Pancreas (tissue), 10 donors: ENCODE data around the gene MYOF. TPM values are rescaled to one million over a fixed set of nuclear protein-coding genes. Genes with fewer than 3 reads are reported as not detected.

ENCODE experiments used
- ATAC-seq, 4 donors: fragments of 200-7000 bp; cut with Tn5 transposase; one replicate each; pipeline versions ENCODE4 v1.8.0 to v1.9.1; 2020; ENCODE audit warnings: mild to moderate bottlenecking in 4 of 4, moderate library complexity in 4 of 4
- DNase-seq, 6 donors: peaks; one replicate each; pipeline ENCODE4 v3.0.0-alpha.2; 2020
- FAIRE-seq: peaks from 2 replicates; lab custom pipeline; 2012; peaks lifted over from hg19 to GRCh38; lab: Jason Lieb, UNC
- H3K27ac ChIP-seq, 4 donors: fragments of 200-600 bp; sonication (generic); 1 replicate in 3 of 4; 2 replicates in 1 of 4; pipeline versions ENCODE4 v1.5.0 to v1.8.0; 2020
- H3K27me3 ChIP-seq, 4 donors: fragments of 200-600 bp; one replicate each; pipeline ENCODE4 v1.8.0; 2021
- H3K36me3 ChIP-seq, 3 donors: fragments of 200-600 bp; sonication (generic) in 1 of 3; one replicate each; pipeline versions ENCODE4 v1.5.0 to v1.8.0; 2020 to 2021
- H3K4me1 ChIP-seq, 3 donors: fragments of 200-600 bp; one replicate each; pipeline ENCODE4 v1.8.0; 2021
- H3K4me3 ChIP-seq, 4 donors: fragments of 200-600 bp; sonication (generic) in 2 of 4; one replicate each; pipeline versions ENCODE4 v1.5.0 to v1.8.0; 2020 to 2021
- H3K9me3 ChIP-seq, 4 donors: fragments of 200-600 bp; one replicate each; pipeline ENCODE4 v1.8.0; 2021
- CTCF ChIP-seq, 4 donors: fragments of 200-600 bp; sonication (generic) in 3 of 4; IDR thresholded peaks; one replicate each; pipeline versions ENCODE4 v1.5.0 to v1.8.0; 2021; ENCODE audit warnings: antibody characterized with exemption in 4 of 4
- WGBS, 2 donors: extraction: QIAGEN DNeasy Blood & Tissue Kit; methylation state at CpG; one replicate each; pipeline ENCODE4 v1.1.7; 2013; 5-methylcytosine and 5-hydroxymethylcytosine counted together
- intact Hi-C, 3 donors: fragments of 100-400 bp; cut with DNase I; formaldehyde crosslinking; loops; one replicate each; pipeline versions ENCODE4 v1.11.1 to v1.14.2; 2022
- polyA plus RNA-seq, 2 donors: library from polyadenylated mRNA; stranded (reverse); fragments of 200-250 nt; gene quantifications; one replicate each; pipeline ENCODE4 v1.2.3, GENCODE V29; 2013
- total RNA-seq, 6 donors: library from RNA; stranded (reverse); fragmentation: NEBNext Ultra II Directional in 4 of 6; extraction: Animal tissue kit (Norgen Biotek cat#: 25700) in 4 of 6; gene quantifications; one replicate each; pipeline versions ENCODE4 v1.2.1 to v1.2.4, GENCODE V29; 2021 to 2023
- donor health status: healthy with polysubstance abuse.
- donor health status: DM: no; HTN: no; CAD: no; lungs with moderate emphysema.
- donor health status: DM: no; HTN: no; CAD: no.
- donor health status: control.
- donor health status: control.
- donor health status: Bipolar disorder and iron deficiency.
- donor health status: DM: yes; HTN: yes; CAD: no.
- donor health status: DM: no; HTN: no; CAD: no.
- donor health status: DM: no; HTN: no; CAD: no.
- donor health status: DM: yes; HTN: yes; CAD: no.

Gene MYOF
- total and polyA plus RNA-seq, 8 donors, result 4.7 to 38.2 (median 12.0) TPM

- Histone ChIP-seq H3K4me1 (peaks cover 0 to 23% (median 0%) of the 10 kb centered on the region in 3 donors), H3K9me3 (no peaks in the 10 kb centered on the region), H3K27me3 (no peaks in the 10 kb centered on the region), H3K36me3 (no peaks in the 10 kb centered on the region), H3K4me3 (no peak overlapping the region), H3K27ac (peak overlapping the region in 2 of 4 donors; percentile 22 to 39)
- intact Hi-C loops, result no loop called here
- DNase-seq (no peak), ATAC-seq (no peak), FAIRE-seq (no peak)
- TF ChIP-seq CTCF (IDR thresholded peaks at IDR 0.05), result no peak
- 55 to 61% methylated on average over 4 of the region's 4 CpGs for WGBS, 2 donors
Measured at GRCh38 chr10:93461109-93461806, 20.9 kb downstream of the MYOF start.

- Histone ChIP-seq H3K36me3 (no peaks in the 10 kb centered on the region), H3K27me3 (no peaks in the 10 kb centered on the region), H3K27ac (peak overlapping the region in 3 of 4 donors; percentile 61 to 76 (median 71)), H3K4me3 (no peak overlapping the region), H3K9me3 (no peaks in the 10 kb centered on the region), H3K4me1 (peaks cover 0 to 14% (median 0%) of the 10 kb centered on the region in 3 donors)
- 45 to 75% methylated on average over 3 of the region's 3 CpGs for WGBS, 2 donors
- ATAC-seq (no peak), DNase-seq (no peak), FAIRE-seq (no peak)
- intact Hi-C loops, result no loop called here
- no peak for TF ChIP-seq CTCF (IDR thresholded peaks at IDR 0.05)
Measured at GRCh38 chr10:93459466-93459865, 22.7 kb downstream of the MYOF start.

DNA sequence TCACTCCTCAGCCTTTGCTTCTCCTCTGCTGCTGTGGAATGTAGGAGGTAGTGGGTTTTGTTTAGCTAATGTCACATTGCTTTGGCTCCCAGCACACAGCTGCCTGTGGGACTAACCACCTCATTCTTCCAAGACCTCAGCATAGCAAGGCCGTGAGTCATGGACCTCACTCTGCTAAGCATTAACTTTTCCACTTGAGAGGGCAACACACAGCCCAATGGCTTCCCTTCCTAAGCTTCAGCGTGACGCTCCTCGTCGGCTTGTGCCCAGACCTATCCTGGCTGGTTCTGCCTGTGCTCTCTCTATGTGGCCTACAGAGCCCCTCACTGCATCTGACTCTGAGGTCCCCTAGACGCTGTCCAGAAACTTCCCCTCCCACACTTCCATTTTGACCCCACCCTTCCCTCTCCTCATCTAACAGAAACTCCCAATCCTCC is 23.3 kb downstream of the MYOF start:
- DNase-seq, result peak in 4 of 6 donors; percentile 37 to 67 (median 48)
- Histone ChIP-seq H3K27me3 (no peaks in the 10 kb centered on the region), H3K4me3 (no peak overlapping the region), H3K36me3 (no peaks in the 10 kb centered on the region), H3K4me1 (peaks cover 0 to 14% (median 0%) of the 10 kb centered on the region in 3 donors), H3K9me3 (no peaks in the 10 kb centered on the region), H3K27ac (peak overlapping the region; percentile 44 to 76 (median 66))
- TF ChIP-seq CTCF (IDR thresholded peaks at IDR 0.05), result no peak
- peak; percentile 84 to 90 (median 87) for ATAC-seq
- no peak for FAIRE-seq
- intact Hi-C loops, result no loop called here
- 40 to 45% methylated on average over 6 of the region's 6 CpGs for WGBS, 2 donors

GRCh38 chr10:93457511-93457910 is 24.6 kb downstream of the MYOF start:
- H3K9me3 ChIP-seq, result no peaks in the 10 kb centered on the region
- ATAC-seq (no peak), DNase-seq (no peak), FAIRE-seq (no peak)
- no peak for TF ChIP-seq CTCF (IDR thresholded peaks at IDR 0.05)
- H3K4me3 ChIP-seq, result no peak overlapping the region
- H3K27me3 ChIP-seq, result no peaks in the 10 kb centered on the region
- intact Hi-C loops, result no loop called here
- H3K4me1 ChIP-seq, result peaks cover 0 to 11% (median 0%) of the 10 kb centered on the region in 3 donors
- H3K36me3 ChIP-seq, result no peaks in the 10 kb centered on the region
- no peak overlapping the region for H3K27ac ChIP-seq
- 77 to 82% methylated on average over 8 of the region's 8 CpGs for WGBS, 2 donors

DNA sequence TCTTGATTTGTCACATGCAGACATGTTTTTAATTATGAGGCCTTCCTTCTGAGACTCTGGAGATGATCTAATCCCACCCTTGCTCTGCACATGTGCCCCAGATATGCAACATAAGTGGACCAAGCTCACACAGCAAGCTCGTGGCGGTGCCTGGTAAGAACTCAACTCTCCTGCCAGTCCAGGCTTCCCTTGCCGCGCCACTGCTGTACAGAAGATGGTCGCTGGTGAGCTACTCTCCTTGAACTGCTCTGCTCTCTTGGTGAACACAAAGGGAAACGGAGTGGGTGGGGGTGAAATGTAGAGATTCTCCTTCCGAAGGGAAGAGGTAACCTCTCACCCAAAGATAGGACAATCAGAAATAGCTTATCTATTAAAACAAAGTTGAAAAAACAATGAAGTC is 25.7 kb downstream of the MYOF start:
- TF ChIP-seq CTCF (IDR thresholded peaks at IDR 0.05), result no peak
- Histone ChIP-seq H3K36me3 (no peaks in the 10 kb centered on the region), H3K9me3 (no peaks in the 10 kb centered on the region), H3K4me1 (peaks cover 0 to 11% (median 0%) of the 10 kb centered on the region in 3 donors), H3K27me3 (no peaks in the 10 kb centered on the region), H3K4me3 (no peak overlapping the region), H3K27ac (no peak overlapping the region)
- intact Hi-C loops, result no loop called here
- WGBS, 2 donors, result 85 to 88% methylated on average over 7 of the region's 7 CpGs
- ATAC-seq, result no peak
- DNase-seq, result no peak
- no peak for FAIRE-seq
